Colonic mucosa (tissue), 4 donors: ENCODE measurements around the gene FETUB. TPM values are rescaled to one million over a fixed set of nuclear protein-coding genes. Genes with fewer than 3 reads are reported as not detected.
A peak's percentile ranks its signal among the peaks of the same experiment; 100 is the strongest.

Experiments
- DNase-seq: peaks from one replicate; pipeline ENCODE4 v3.0.0-alpha.2; 2020
- H3K27ac ChIP-seq: fragments of 200-600 bp; one replicate; pipeline ENCODE4 v1.8.0; 2021
- H3K27me3 ChIP-seq: fragments of 200-600 bp; one replicate; pipeline ENCODE4 v1.8.0; 2021
- H3K36me3 ChIP-seq: fragments of 200-600 bp; one replicate; pipeline ENCODE4 v1.8.0; 2021
- H3K4me1 ChIP-seq: fragments of 200-600 bp; one replicate; pipeline ENCODE4 v1.8.0; 2021; ENCODE audit warnings: mild to moderate bottlenecking
- H3K4me3 ChIP-seq: fragments of 200-600 bp; one replicate; pipeline ENCODE4 v1.8.0; 2021
- H3K9ac ChIP-seq, 2 donors: one replicate each; pipeline ENCODE4 v1.7.0; 2013; ENCODE audit warnings: control low read depth in 2 of 2, low read depth in 2 of 2, low read length in 2 of 2
- H3K9me3 ChIP-seq: fragments of 200-600 bp; one replicate; pipeline ENCODE4 v1.8.0; 2021
- CTCF ChIP-seq: fragments of 200-600 bp; IDR thresholded peaks from one replicate; pipeline ENCODE4 v1.8.0; 2022; ENCODE audit warnings: antibody characterized with exemption, mild to moderate bottlenecking
- intact Hi-C: fragments of 100-400 bp; cut with DNase I; formaldehyde crosslinking; loops from one replicate; pipeline ENCODE4 v1.14.1; 2022
- total RNA-seq, 2 donors: library from RNA; stranded (reverse); fragmentation: NEBNext Ultra II Directional in 1 of 2; extraction: Animal tissue kit (Norgen Biotek cat#: 25700) in 1 of 2; gene quantifications; one replicate each; pipeline ENCODE4 v1.2.1, GENCODE V29; 2021
- donor health status: healthy.
- donor health status: DM: no; HTN: no; CAD: no.
- donor health status: DM: no; HTN: no; CAD: no.

The FETUB gene
- total RNA-seq, 2 donors from 2014 or later, result 0.22 to 0.27 TPM

- Histone ChIP-seq H3K36me3 (no peaks in the 10 kb centered on the region), H3K9me3 (no peaks in the 10 kb centered on the region), H3K9ac (no peak overlapping the region), H3K4me1 (no peaks in the 10 kb centered on the region), H3K4me3 (no peak overlapping the region), H3K27me3 (no peaks in the 10 kb centered on the region), H3K27ac (no peak overlapping the region)
- intact Hi-C loops, result no loop called here
- no peak for DNase-seq
- TF ChIP-seq CTCF, result no peak
Observed at GRCh38 chr3:186635532-186635931, 4.7 kb upstream of the FETUB start.

- no peak for TF ChIP-seq CTCF
- intact Hi-C loops, result no loop called here
- H3K27ac ChIP-seq, result no peak overlapping the region
- H3K36me3 ChIP-seq, result no peaks in the 10 kb centered on the region
- no peaks in the 10 kb centered on the region for H3K27me3 ChIP-seq
- DNase-seq, result no peak
- no peak overlapping the region for H3K9ac ChIP-seq
- H3K9me3 ChIP-seq, result no peaks in the 10 kb centered on the region
- no peaks in the 10 kb centered on the region for H3K4me1 ChIP-seq
- no peak overlapping the region for H3K4me3 ChIP-seq
Observed at GRCh38 chr3:186636536-186636935, 3.7 kb upstream of the FETUB start.

- no peaks in the 10 kb centered on the region for H3K4me1 ChIP-seq
- no peaks in the 10 kb centered on the region for H3K27me3 ChIP-seq
- no peaks in the 10 kb centered on the region for H3K36me3 ChIP-seq
- TF ChIP-seq CTCF, result no peak
- no peak overlapping the region for H3K9ac ChIP-seq
- no peaks in the 10 kb centered on the region for H3K9me3 ChIP-seq
- H3K4me3 ChIP-seq, result no peak overlapping the region
- no peak for DNase-seq
- intact Hi-C loops, result no loop called here
- no peak overlapping the region for H3K27ac ChIP-seq
Observed at GRCh38 chr3:186637686-186638085, 2.5 kb upstream of the FETUB start.

GRCh38 chr3:186638259-186638658 is 1.9 kb upstream of the FETUB start:
- TF ChIP-seq CTCF, result no peak
- Histone ChIP-seq H3K4me3 (no peak overlapping the region), H3K9me3 (no peaks in the 10 kb centered on the region), H3K36me3 (no peaks in the 10 kb centered on the region), H3K4me1 (no peaks in the 10 kb centered on the region), H3K9ac (no peak overlapping the region), H3K27ac (peak overlapping the region; percentile 6), H3K27me3 (no peaks in the 10 kb centered on the region)
- intact Hi-C loops, result no loop called here
- peak; percentile 68 for DNase-seq

- Histone ChIP-seq H3K36me3 (no peaks in the 10 kb centered on the region), H3K9ac (no peak overlapping the region), H3K27me3 (no peaks in the 10 kb centered on the region), H3K4me3 (no peak overlapping the region), H3K9me3 (no peaks in the 10 kb centered on the region), H3K4me1 (no peaks in the 10 kb centered on the region), H3K27ac (no peak overlapping the region)
- no peak for TF ChIP-seq CTCF
- intact Hi-C loops, result no loop called here
- no peak for DNase-seq
Observed at GRCh38 chr3:186640473-186640818, 247 bp downstream of the FETUB start.

GRCh38 chr3:186640929-186641328 is 730 bp downstream of the FETUB start:
- Histone ChIP-seq H3K4me3 (no peak overlapping the region), H3K9ac (no peak overlapping the region), H3K36me3 (no peaks in the 10 kb centered on the region), H3K4me1 (no peaks in the 10 kb centered on the region), H3K27ac (no peak overlapping the region), H3K27me3 (no peaks in the 10 kb centered on the region), H3K9me3 (no peaks in the 10 kb centered on the region)
- no peak for TF ChIP-seq CTCF
- DNase-seq, result no peak
- intact Hi-C loops, result no loop called here
